Testis (tissue), 2 donors: ENCODE results near the gene XPA.

Source experiments
- CTCF ChIP-seq, 3 experiments: fragments of 450-650 bp in 2 of 3; fragments of 200-600 bp in 1 of 3; sonication (generic) in 1 of 3; IDR thresholded peaks; one replicate each; pipeline ENCODE4 v1.5.1; 2016 to 2019; ENCODE audit warnings: antibody characterized with exemption in 3 of 3, mild to moderate bottlenecking in 2 of 3, moderate library complexity in 1 of 3
- POLR2A ChIP-seq: fragments of 450-650 bp; IDR thresholded peaks from one replicate; pipeline ENCODE4 v1.6.1; 2017; ENCODE audit warnings: antibody characterized with exemption, mild to moderate bottlenecking, moderate library complexity

- TF ChIP-seq POLR2A (no peak), CTCF (IDR thresholded peaks at IDR 0.05) (no peak)
These were observed 36.8 kb downstream of the XPA start for GRCh38 chr9:97660340-97660739.
